Activated CD8-positive, alpha-beta T cell treated with anti-CD3 and anti-CD28 coated beads, Interleukin-2, amount 10 ng/mL, durations not matched to agents 7 days and 5 days (primary cell): ENCODE results near the gene LIME1. TPM values are rescaled to one million over a fixed set of nuclear protein-coding genes. Genes with fewer than 3 reads are reported as not detected.

Experiments used
- ATAC-seq: fragments of 150-1000 bp; cut with Tn5 transposase; one replicate; pipeline ENCODE4 v1.10.0; 2021; ENCODE audit warnings: moderate library complexity
- CTCF ChIA-PET: fragments of 350-600 bp; sonication (Branson Sonifier 250); formaldehyde crosslinking; loops from one replicate; lab custom pipeline; 2021; ENCODE audit warnings: antibody characterized with exemption; lab: Charles Lee
- POLR2A ChIA-PET: fragments of 350-600 bp; sonication (Branson Sonifier 250); formaldehyde crosslinking; loops from one replicate; lab custom pipeline; 2021; ENCODE audit warnings: antibody characterized with exemption; lab: Charles Lee
- DNase-seq: peaks from one replicate; pipeline ENCODE4 v3.0.0-alpha.2; 2020
- H3K27ac Mint-ChIP-seq: one replicate; pipeline ENCODE4 v1.8.0; 2021; ENCODE audit warnings: mild to moderate bottlenecking, mixed read lengths
- H3K27me3 Mint-ChIP-seq: one replicate; pipeline ENCODE4 v1.8.0; 2021; ENCODE audit warnings: low read depth, mixed read lengths
- H3K36me3 Mint-ChIP-seq: one replicate; pipeline ENCODE4 v1.8.0; 2021; ENCODE audit warnings: low read depth, mixed read lengths
- H3K4me1 Mint-ChIP-seq: one replicate; pipeline ENCODE4 v1.8.0; 2021; ENCODE audit warnings: low read depth, mixed read lengths
- H3K4me3 Mint-ChIP-seq: one replicate; pipeline ENCODE4 v1.8.0; 2021; ENCODE audit warnings: mild to moderate bottlenecking, mixed read lengths
- H3K9me3 Mint-ChIP-seq: one replicate; pipeline ENCODE4 v1.8.0; 2022; ENCODE audit warnings: mixed read lengths; ENCODE audit not compliant: insufficient read depth
- total RNA-seq, 2 experiments: library from RNA; stranded (reverse); gene quantifications; one replicate each; pipeline ENCODE4 v1.2.3, GENCODE V29; 2021

The LIME1 gene, protein sequence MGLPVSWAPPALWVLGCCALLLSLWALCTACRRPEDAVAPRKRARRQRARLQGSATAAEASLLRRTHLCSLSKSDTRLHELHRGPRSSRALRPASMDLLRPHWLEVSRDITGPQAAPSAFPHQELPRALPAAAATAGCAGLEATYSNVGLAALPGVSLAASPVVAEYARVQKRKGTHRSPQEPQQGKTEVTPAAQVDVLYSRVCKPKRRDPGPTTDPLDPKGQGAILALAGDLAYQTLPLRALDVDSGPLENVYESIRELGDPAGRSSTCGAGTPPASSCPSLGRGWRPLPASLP
- total RNA-seq = 100 to 1,000 TPM; 163 to 165 TPM

DNA sequence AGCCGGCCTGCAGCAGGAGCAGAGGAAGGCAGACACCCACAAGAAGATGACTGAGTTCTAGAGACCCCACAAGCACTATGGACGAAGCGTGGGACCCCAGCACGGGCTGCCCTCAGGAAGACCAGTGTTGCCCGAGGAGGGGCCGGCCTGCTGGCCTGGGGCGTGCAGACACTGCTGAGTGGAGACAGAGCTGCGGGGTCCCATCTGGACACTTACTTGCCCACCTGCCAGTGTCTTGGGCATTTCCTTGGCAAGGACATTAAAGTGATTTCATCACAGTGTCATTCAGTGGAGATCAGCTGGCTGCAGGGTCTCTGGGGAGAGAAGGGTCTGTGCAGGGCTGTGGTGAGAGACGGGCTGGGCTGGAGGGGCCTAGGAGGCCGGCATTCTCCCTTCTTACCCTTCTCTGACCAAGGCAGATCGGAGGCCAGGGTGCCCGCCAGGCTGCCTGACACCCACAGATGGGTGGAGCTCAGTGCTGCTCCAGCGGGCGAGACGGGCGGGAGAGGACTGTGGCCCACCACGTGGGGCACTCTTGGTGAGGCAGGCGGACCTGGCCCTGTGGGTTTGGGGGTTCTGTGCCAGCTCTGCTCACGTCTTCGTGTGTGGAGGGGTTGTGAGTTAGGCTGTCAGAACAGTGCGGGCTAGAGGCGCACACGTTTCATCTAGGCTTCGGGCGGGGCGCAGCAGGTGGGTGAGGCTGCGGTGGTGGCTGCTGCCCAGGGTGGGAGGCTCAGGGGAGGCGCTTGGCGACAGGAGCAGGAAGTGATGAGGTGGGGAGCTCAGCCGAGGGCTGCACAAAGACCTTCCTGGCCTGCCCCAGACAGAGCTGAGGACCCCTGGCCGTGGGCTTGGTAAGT lies at the start of gene LIME1:
Gene LIME1, plus strand, starts transcription at position 806 of the 860 bp plus-strand sequence. CDS start 886 bp downstream, outside the sequence.
- Mint-ChIP-seq H3K4me1 (peaks cover 29% of the 10 kb centered on the region), H3K27me3 (no peaks in the 10 kb centered on the region), H3K27ac (peak within 1 kb of the TSS; percentile 92), H3K9me3 (no peaks in the 10 kb centered on the region), H3K4me3 (peak within 1 kb of the TSS; percentile 87), H3K36me3 (peaks cover 33% of the 10 kb centered on the region)
- ATAC-seq (peak; percentile 49), DNase-seq (peak; percentile 90)
- ChIA-PET POLR2A (interaction anchor here (0.6 to 2.5 kb wide), 8 partner anchors 9 to 303 kb away, joined by 3 to 19 read pairs (median 4); partner anchors contain the start of genes ARFRP1, TPD52L2 and ZGPAT), CTCF (interaction anchor here (0.7 to 5.3 kb wide), 13 partner anchors 8 to 199 kb away, joined by 3 to 70 read pairs (median 3); partner anchors contain the start of genes ARFRP1, PTK6, STMN3 and TPD52L2)

DNA sequence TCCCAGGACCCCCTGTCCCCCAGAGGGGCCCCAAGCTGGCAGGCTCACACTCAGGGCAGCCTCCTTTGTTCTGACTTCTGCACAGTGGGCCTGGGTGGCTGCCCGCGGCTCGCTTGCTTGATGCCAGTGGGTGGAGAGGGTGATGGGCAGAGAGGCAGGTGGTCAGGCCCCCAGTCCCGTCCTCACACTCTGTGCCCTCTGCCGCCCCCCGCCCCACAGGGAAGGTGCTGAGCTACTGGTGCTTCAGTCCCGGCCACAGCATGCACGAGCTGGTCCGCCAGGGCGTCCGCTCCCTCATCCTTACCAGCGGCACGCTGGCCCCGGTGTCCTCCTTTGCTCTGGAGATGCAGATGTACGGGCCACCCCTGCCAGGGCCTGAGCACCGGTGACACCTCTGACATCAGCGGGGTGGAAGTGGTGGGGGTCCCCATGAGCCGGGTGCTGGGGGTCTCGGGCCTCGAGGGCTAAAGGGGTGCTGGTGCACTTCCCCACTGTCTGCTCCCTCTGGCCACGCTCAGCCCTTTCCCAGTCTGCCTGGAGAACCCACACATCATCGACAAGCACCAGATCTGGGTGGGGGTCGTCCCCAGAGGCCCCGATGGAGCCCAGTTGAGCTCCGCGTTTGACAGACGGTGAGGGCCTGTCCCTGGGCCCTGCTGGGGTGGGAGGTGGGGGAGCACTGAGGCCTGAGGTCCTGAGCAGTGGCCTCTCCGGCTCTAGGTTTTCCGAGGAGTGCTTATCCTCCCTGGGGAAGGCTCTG lies 48.9 kb upstream of the LIME1 start:
- Mint-ChIP-seq H3K27me3 (no peaks in the 10 kb centered on the region), H3K36me3 (peaks cover 11% of the 10 kb centered on the region), H3K9me3 (no peaks in the 10 kb centered on the region), H3K4me1 (no peaks in the 10 kb centered on the region), H3K4me3 (no peak overlapping the region), H3K27ac (no peak overlapping the region)
- DNase-seq (no peak), ATAC-seq (no peak)
- ChIA-PET CTCF (no interaction called here), POLR2A (interaction anchor here (0.7 to 1.0 kb wide), 2 partner anchors 30 to 167 kb away, joined by 3 read pairs; partner anchors contain the start of gene RTEL1)

DNA sequence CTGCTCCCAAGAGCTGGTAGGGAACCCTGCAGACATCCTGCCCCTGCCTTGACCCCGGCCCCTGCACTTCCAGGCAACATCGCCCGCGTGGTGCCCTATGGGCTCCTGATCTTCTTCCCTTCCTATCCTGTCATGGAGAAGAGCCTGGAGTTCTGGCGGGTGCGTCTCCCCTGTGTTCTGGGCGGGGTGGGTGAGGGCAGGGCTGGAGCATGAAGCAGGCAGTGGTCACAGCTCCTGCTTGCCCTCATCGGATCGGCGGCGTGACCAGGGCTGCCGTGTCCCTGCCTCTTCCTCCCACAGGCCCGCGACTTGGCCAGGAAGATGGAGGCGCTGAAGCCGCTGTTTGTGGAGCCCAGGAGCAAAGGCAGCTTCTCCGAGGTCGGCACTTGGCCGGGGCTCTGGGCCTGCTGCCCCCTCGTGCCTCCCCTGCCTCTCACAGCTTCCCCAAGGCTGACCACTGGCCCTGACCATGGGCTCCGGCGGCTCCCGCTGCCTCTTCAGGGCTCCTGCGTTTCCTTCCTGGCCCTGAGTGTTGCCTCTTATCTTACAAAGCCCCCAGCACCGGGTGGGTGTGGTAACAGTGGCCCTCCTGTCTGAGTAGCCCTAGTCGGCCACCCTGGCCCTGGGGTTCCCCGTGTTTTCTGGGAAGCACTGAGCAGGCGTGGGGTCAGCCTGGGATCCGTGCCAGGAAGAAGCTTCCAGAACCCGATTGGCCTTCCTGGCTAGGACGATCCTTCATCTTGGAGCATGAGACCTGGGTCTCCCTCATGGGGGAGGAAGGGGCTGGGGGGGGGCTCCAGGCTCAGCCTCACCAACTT lies 48.0 kb upstream of the LIME1 start:
- H3K4me3 Mint-ChIP-seq = no peak overlapping the region
- CTCF ChIA-PET = no interaction called here
- no peak for ATAC-seq

DNA sequence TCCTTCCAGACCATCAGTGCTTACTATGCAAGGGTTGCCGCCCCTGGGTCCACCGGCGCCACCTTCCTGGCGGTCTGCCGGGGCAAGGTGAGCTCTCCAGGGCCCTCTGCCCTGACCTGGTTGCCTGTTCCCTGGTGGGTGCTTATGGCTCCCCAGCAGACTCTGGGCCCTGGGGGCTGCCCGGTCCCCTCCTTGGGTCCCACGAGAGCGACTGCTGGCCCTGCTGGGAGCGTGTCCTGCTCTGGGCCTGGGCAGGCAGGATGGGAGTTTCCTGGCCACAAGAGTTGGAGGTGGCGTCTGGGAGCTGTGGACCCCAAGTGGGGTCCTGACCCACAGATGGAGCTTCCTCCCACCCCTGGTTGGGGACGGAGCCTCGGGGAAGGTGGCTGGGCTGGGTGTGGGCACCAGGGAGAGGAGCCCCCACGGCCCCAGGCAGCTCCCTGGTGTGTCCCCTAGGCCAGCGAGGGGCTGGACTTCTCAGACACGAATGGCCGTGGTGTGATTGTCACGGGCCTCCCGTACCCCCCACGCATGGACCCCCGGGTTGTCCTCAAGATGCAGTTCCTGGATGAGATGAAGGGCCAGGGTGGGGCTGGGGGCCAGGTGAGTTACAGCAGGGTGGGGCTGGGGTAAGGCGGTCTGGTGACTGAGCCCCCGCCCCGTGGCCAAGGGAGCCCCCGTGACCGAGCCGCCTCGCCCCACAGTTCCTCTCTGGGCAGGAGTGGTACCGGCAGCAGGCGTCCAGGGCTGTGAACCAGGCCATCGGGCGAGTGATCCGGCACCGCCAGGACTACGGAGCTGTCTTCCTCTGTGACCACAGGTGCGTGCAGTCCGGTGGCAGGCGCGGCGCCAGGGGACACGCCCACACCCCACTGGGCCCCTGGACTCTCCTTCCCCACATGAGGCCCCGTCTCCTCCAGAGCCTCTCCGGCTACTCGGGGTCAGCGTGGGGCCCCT lies 47.1 kb upstream of the LIME1 start:
- ATAC-seq = no peak
- H3K36me3 Mint-ChIP-seq = peaks cover 21% of the 10 kb centered on the region
- H3K27ac Mint-ChIP-seq = no peak overlapping the region
- ChIA-PET CTCF (no interaction called here), POLR2A (interaction anchor here (0.7 kb wide), 1 partner anchor 62 kb away, joined by 4 read pairs; no protein-coding TSS in a partner anchor)
- no peak overlapping the region for H3K4me3 Mint-ChIP-seq
- H3K4me1 Mint-ChIP-seq = no peaks in the 10 kb centered on the region
- H3K9me3 Mint-ChIP-seq = no peaks in the 10 kb centered on the region
- H3K27me3 Mint-ChIP-seq = no peaks in the 10 kb centered on the region
- DNase-seq = no peak

More for the DNA sequence above, 48.0 kb upstream of the LIME1 start:
- Mint-ChIP-seq H3K9me3 (no peaks in the 10 kb centered on the region), H3K27ac (no peak overlapping the region), H3K27me3 (no peaks in the 10 kb centered on the region), H3K36me3 (peaks cover 14% of the 10 kb centered on the region), H3K4me1 (no peaks in the 10 kb centered on the region)
- POLR2A ChIA-PET = interaction anchor here (0.7 to 1.0 kb wide), 2 partner anchors 30 to 61 kb away, joined by 3 to 4 read pairs; partner anchors contain the start of gene RTEL1
- no peak for DNase-seq

DNA sequence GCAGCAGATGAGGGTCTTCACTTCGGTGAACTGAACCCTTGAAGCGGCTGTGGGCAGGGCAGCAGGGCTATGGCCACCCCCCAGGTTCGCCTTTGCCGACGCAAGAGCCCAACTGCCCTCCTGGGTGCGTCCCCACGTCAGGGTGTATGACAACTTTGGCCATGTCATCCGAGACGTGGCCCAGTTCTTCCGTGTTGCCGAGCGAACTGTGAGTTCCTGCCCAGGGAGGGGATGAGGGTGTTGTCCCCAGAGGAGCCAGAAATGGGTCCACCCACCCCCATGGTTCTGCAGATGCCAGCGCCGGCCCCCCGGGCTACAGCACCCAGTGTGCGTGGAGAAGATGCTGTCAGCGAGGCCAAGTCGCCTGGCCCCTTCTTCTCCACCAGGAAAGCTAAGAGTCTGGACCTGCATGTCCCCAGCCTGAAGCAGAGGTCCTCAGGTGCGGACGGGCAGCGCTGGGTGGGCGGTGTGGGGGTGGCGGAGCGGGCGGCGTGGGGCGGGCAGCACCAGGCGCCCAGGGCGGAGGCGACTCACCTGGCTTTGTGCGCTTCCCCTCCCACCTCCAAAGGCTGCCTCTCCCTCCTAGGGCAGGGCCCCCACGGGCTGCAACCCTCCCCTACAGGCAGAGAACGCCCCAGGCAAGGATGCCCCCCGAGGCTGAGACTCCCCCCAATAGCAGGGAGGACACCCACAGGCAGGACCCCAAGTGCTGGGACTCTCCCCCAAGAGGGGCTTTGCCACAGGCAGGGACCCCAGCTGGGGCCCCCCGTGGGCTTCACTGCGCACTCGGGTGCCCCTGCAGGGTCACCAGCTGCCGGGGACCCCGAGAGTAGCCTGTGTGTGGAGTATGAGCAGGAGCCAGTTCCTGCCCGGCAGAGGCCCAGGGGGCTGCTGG lies 46.2 kb upstream of the LIME1 start:
- Mint-ChIP-seq H3K36me3 (peaks cover 25% of the 10 kb centered on the region), H3K27me3 (no peaks in the 10 kb centered on the region), H3K4me1 (no peaks in the 10 kb centered on the region), H3K9me3 (no peaks in the 10 kb centered on the region), H3K4me3 (no peak overlapping the region), H3K27ac (no peak overlapping the region)
- ATAC-seq (no peak), DNase-seq (no peak)
- ChIA-PET CTCF (no interaction called here), POLR2A (no interaction called here)

DNA sequence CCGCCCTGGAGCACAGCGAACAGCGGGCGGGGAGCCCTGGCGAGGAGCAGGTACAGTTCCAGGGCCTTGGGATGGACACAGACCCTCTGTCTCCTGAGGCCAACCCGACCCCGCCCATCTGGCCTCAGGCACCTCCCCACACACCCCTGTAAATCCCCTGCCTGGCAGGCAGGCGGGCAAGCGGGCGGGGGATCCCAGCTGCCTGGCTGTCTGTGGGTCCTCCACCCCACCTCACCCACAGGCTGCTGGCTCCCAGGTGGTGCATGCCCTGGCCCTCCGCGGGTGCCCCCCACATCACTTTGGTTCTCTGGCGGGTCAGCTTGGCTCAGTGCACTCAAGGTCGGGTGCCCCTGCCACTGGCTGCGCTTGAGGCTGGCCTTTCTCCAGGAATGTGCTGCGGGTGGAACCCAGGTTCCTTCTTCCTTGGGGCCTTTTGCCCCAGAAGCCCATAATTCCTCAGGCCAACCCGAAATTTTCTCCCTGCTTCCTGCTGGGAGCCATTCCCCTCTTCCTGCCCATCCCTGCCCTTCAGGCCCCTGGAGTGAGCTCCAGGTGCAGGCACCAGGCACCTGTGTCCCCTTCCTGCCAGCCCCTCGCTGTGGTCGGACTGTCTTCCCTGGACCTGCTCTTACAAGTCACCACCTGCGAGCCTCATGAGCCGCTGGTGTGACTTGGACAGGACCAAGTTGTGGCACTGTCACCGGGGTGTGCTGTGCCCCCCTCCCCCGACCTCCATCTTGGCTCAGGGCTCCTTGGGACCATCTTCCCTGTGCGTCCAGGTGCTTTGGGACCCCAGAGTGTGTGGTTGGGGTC lies 45.4 kb upstream of the LIME1 start:
- DNase-seq = no peak
- Mint-ChIP-seq H3K27ac (peak overlapping the region; percentile 55), H3K4me1 (peaks cover 3% of the 10 kb centered on the region), H3K9me3 (no peaks in the 10 kb centered on the region), H3K4me3 (no peak overlapping the region), H3K27me3 (no peaks in the 10 kb centered on the region), H3K36me3 (peaks cover 28% of the 10 kb centered on the region)
- ChIA-PET CTCF (no interaction called here), POLR2A (no interaction called here)
- no peak for ATAC-seq

DNA sequence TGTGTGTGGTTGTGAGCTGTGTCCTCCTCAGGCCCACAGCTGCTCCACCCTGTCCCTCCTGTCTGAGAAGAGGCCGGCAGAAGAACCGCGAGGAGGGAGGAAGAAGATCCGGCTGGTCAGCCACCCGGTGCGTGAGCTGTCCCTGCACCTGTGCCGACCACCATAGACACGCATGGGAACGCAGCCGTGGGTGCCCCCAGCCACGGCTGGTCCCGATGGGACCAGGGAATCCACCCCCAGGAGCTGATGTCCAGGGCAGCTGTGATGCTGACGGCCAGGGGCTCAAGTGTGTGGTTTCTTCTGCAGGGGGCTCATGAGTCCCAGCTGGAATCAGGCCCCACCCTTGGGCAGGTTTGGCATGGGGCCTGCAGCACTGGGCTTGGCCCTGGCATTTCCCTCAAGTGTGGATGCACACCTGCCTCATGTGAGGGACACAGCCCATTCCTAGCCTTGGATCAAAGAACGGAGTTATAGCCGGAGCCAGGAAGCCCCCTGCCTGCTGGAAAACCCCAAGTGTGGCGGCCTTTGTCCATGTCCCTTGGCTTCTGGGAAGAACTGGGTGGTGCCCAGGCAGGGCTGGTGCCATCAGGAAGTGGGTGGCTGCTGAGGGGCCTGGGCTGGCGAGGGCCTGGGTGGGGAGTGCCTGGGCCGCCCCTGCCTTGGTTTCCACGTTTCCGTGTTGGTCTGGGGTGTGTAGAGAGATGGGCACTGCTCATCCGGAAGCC lies 44.6 kb upstream of the LIME1 start:
- no peak for ATAC-seq
- Mint-ChIP-seq H3K36me3 (peaks cover 28% of the 10 kb centered on the region), H3K27ac (peak overlapping the region; percentile 55), H3K4me3 (no peak overlapping the region), H3K9me3 (no peaks in the 10 kb centered on the region), H3K27me3 (no peaks in the 10 kb centered on the region), H3K4me1 (peaks cover 5% of the 10 kb centered on the region)
- DNase-seq = no peak
- ChIA-PET POLR2A (no interaction called here), CTCF (interaction anchor here (0.7 kb wide), 1 partner anchor 43 kb away, joined by 3 read pairs; no protein-coding TSS in a partner anchor)

DNA sequence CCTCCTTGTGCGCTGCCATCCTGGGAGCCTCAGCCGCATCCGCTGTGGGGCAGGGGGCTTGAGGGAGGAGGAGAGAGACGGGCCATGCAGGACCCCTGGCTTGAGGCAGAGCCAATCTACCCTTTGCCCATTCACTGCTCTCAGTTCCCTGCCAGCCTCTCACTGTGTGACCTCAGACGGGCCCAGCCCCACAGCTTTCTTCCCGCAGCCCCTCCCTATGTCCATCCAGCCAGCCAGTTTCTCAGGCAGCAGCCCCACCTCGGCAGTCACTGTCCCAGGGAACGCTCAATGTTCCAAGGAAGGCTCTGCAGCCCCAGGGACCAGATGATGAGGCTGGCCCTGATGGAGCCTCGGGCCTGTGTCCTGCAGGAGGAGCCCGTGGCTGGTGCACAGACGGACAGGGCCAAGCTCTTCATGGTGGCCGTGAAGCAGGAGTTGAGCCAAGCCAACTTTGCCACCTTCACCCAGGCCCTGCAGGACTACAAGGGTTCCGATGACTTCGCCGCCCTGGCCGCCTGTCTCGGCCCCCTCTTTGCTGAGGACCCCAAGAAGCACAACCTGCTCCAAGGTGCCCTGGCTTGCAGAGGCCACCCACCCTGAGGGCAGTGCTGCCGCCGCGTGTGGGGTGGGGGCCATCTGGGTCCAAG lies 43.9 kb upstream of the LIME1 start:
- ChIA-PET CTCF (no interaction called here), POLR2A (no interaction called here)
- H3K4me1 Mint-ChIP-seq = peaks cover 9% of the 10 kb centered on the region
- H3K27ac Mint-ChIP-seq = peak overlapping the region; percentile 67
- DNase-seq (no peak), ATAC-seq (no peak)
- no peaks in the 10 kb centered on the region for H3K9me3 Mint-ChIP-seq
- peak overlapping the region; percentile 28 for H3K4me3 Mint-ChIP-seq
- H3K27me3 Mint-ChIP-seq = no peaks in the 10 kb centered on the region
- peaks cover 28% of the 10 kb centered on the region for H3K36me3 Mint-ChIP-seq
